GM23338 (cell line): ENCODE data around the gene TUFT1. TPM values are rescaled to one million over a fixed set of nuclear protein-coding genes. Genes with fewer than 3 reads are reported as not detected.

ENCODE experiments used
- ATAC-seq: fragments of 200-7000 bp; cut with Tn5 transposase; 3 replicates; pipeline ENCODE4 v1.9.1; 2020
- DNase-seq: peaks from one replicate; pipeline ENCODE4 v3.0.0-alpha.2; 2015; ENCODE audit warnings: low spot score
- H2AFZ ChIP-seq: fragments of 200-600 bp; sonication (generic); 2 replicates; pipeline ENCODE4 v1.8.0; 2016; ENCODE audit warnings: antibody characterized with exemption, mild to moderate bottlenecking, moderate library complexity
- H3F3A ChIP-seq: fragments of 200-600 bp; sonication (generic); replicated peaks from 2 replicates; pipeline ENCODE4 v1.8.0; 2017; ENCODE audit warnings: antibody characterized with exemption, mixed run types, low read depth
- H3K27ac ChIP-seq: fragments of 200-600 bp; sonication (generic); 2 replicates; pipeline ENCODE4 v1.6.1; 2016; ENCODE audit warnings: low read depth
- H3K27me3 ChIP-seq: fragments of 200-600 bp; sonication (generic); 2 replicates; pipeline ENCODE4 v1.8.0; 2016; ENCODE audit warnings: mild to moderate bottlenecking, mixed run types, moderate library complexity; ENCODE audit not compliant: insufficient read depth
- H3K36me3 ChIP-seq: fragments of 200-600 bp; sonication (generic); 2 replicates; pipeline ENCODE4 v1.8.0; 2016; ENCODE audit warnings: mild to moderate bottlenecking; ENCODE audit not compliant: insufficient read depth
- H3K4me1 ChIP-seq: fragments of 200-600 bp; sonication (generic); 2 replicates; pipeline ENCODE4 v1.8.0; 2016; ENCODE audit warnings: mild to moderate bottlenecking, moderate library complexity; ENCODE audit not compliant: insufficient read depth
- H3K4me2 ChIP-seq: fragments of 200-600 bp; sonication (generic); 2 replicates; pipeline ENCODE4 v1.7.1; 2017; ENCODE audit warnings: mixed run types
- H3K4me3 ChIP-seq: fragments of 200-600 bp; sonication (generic); 2 replicates; pipeline ENCODE4 v1.6.1; 2016; ENCODE audit warnings: mixed run types
- H3K79me2 ChIP-seq: fragments of 200-600 bp; sonication (generic); replicated peaks from 2 replicates; pipeline ENCODE4 v1.8.0; 2017; ENCODE audit warnings: mild to moderate bottlenecking; ENCODE audit not compliant: insufficient read depth
- H3K9me2 ChIP-seq: fragments of 200-600 bp; sonication (generic); 2 replicates; pipeline ENCODE4 v1.8.0; 2017; ENCODE audit not compliant: insufficient read depth
- H4K20me1 ChIP-seq: fragments of 200-600 bp; sonication (generic); replicated peaks from 2 replicates; pipeline ENCODE4 v1.8.0; 2017; ENCODE audit warnings: mild to moderate bottlenecking; ENCODE audit not compliant: insufficient read depth
- H3K27ac Mint-ChIP-seq: 2 replicates; pipeline ENCODE4 v1.8.0; 2020; ENCODE audit warnings: inconsistent platforms, mild to moderate bottlenecking, moderate library complexity, mixed read lengths
- H3K27me3 Mint-ChIP-seq: 3 replicates; pipeline ENCODE4 v1.8.0; 2022; ENCODE audit warnings: low read depth, mild to moderate bottlenecking, moderate library complexity, mixed read lengths, inconsistent platforms; ENCODE audit not compliant: insufficient read depth, poor library complexity
- H3K36me3 Mint-ChIP-seq: 3 replicates; pipeline ENCODE4 v1.8.0; 2021; ENCODE audit warnings: low read depth, mild to moderate bottlenecking, inconsistent platforms, moderate library complexity, mixed read lengths
- H3K4me1 Mint-ChIP-seq: 3 replicates; pipeline ENCODE4 v1.8.0; 2020; ENCODE audit warnings: mild to moderate bottlenecking, inconsistent platforms, mixed read lengths
- H3K4me3 Mint-ChIP-seq: 3 replicates; pipeline ENCODE4 v1.8.0; 2021; ENCODE audit warnings: moderate library complexity, mild to moderate bottlenecking, inconsistent platforms, mixed read lengths
- H3K9me3 Mint-ChIP-seq: 3 replicates; pipeline ENCODE4 v1.8.0; 2020; ENCODE audit warnings: moderate library complexity, mild to moderate bottlenecking, inconsistent platforms, mixed read lengths
- CTCF ChIP-seq, 2 experiments: fragments of 200-600 bp in 1 of 2; sonication (generic) in 1 of 2; conservative IDR thresholded peaks; 2 replicates each; pipeline versions ENCODE4 v1.5.1 to v1.6.1; 2016 to 2017; ENCODE audit warnings: antibody characterized with exemption in 2 of 2, low read depth in 2 of 2, mild to moderate bottlenecking in 2 of 2, moderate library complexity in 1 of 2
- ETS1 ChIP-seq: IDR thresholded peaks from 2 replicates; pipeline ENCODE4 v1.6.1; 2016; ENCODE audit warnings: antibody characterized with exemption
- EZH2phosphoT487 ChIP-seq: fragments of 200-600 bp; sonication (generic); IDR thresholded peaks from one replicate; pipeline ENCODE4 v1.8.1; 2018; ENCODE audit warnings: antibody characterized with exemption; ENCODE audit not compliant: unreplicated experiment
- JUNB ChIP-seq: IDR thresholded peaks from one replicate; pipeline ENCODE4 v1.6.1; 2016; ENCODE audit warnings: antibody characterized with exemption; ENCODE audit not compliant: unreplicated experiment
- NANOG ChIP-seq: IDR thresholded peaks from 2 replicates; pipeline ENCODE4 v1.6.1; 2016; ENCODE audit warnings: antibody characterized with exemption, borderline replicate concordance
- POLR2AphosphoS5 ChIP-seq: IDR thresholded peaks from 2 replicates; pipeline ENCODE4 v1.6.1; 2016; ENCODE audit warnings: antibody characterized with exemption, low read depth
- REST ChIP-seq: IDR thresholded peaks from one replicate; pipeline ENCODE4 v1.6.1; 2018; ENCODE audit warnings: antibody characterized with exemption; ENCODE audit not compliant: unreplicated experiment
- STAT1 ChIP-seq: IDR thresholded peaks from one replicate; pipeline ENCODE4 v1.6.1; 2016; ENCODE audit warnings: antibody characterized with exemption; ENCODE audit not compliant: unreplicated experiment
- ZNF114 ChIP-seq: fragments of 250-450 bp; sonication (Bioruptor Pico); IDR thresholded peaks from 2 replicates; pipeline ENCODE4 v1.5.0; 2020; ENCODE audit warnings: mild to moderate bottlenecking, moderate library complexity
- ZNF331 ChIP-seq: fragments of 250-450 bp; sonication (Bioruptor Pico); IDR thresholded peaks from 2 replicates; pipeline ENCODE4 v1.5.0; 2020; ENCODE audit warnings: low read depth, mild to moderate bottlenecking, moderate library complexity
- ZNF462 ChIP-seq: fragments of 250-450 bp; sonication (Bioruptor Pico); IDR thresholded peaks from 2 replicates; pipeline ENCODE4 v1.5.0; 2020; ENCODE audit warnings: mild to moderate bottlenecking, moderate library complexity
- polyA plus RNA-seq: library from polyadenylated mRNA; unstranded; fragments of >200 nt; fragmentation: Nextera tagmentation; extraction: Ambion mirVana; gene quantifications from 2 replicates; pipeline ENCODE4 v1.2.1, GENCODE V29; 2016
- total RNA-seq: library from RNA; depleted of rRNA; stranded (reverse); fragments of >200 nt; shearing (Covaris generic); gene quantifications from 2 replicates; pipeline ENCODE4 v1.2.3, GENCODE V29; 2014

TUFT1 gene
- total and polyA plus RNA-seq, 2 experiments from 2014 or later: 6.0 to 11.9 TPM

- H2AFZ ChIP-seq: no peak overlapping the region
- peaks cover 11% of the 10 kb centered on the region; the same call in 1 of the 2 replicates for H3K36me3 ChIP-seq
- TF ChIP-seq ETS1: no peak
- no peak for TF ChIP-seq CTCF (conservative IDR thresholded peaks at IDR 0.05; ENCODE audit: low read depth in 2 of 2)
- no peak for TF ChIP-seq REST
- no peak for TF ChIP-seq POLR2AphosphoS5
- no peak for TF ChIP-seq ZNF462
- TF ChIP-seq JUNB: no peak
- TF ChIP-seq STAT1: no peak
- no peak for TF ChIP-seq EZH2phosphoT487
- no peak for TF ChIP-seq ZNF331 (CRISPR knock-in tag)
- no peak for TF ChIP-seq NANOG
- TF ChIP-seq ZNF114: no peak
- Mint-ChIP-seq H3K27me3 (peaks cover 2% of the 10 kb centered on the region), H3K4me1 (peaks cover 10% of the 10 kb centered on the region; the same call in 2 of the 3 replicates), H3K4me3 (no peak overlapping the region), H3K36me3 (peaks cover 12% of the 10 kb centered on the region; the same call in 2 of the 3 replicates), H3K27ac (no peak overlapping the region), H3K9me3 (no peaks in the 10 kb centered on the region)
- H4K20me1 ChIP-seq: no peaks in the 10 kb centered on the region
- no peak overlapping the region for H3K27ac ChIP-seq
- H3F3A ChIP-seq: no peaks in the 10 kb centered on the region
- H3K79me2 ChIP-seq: no peaks in the 10 kb centered on the region
- ATAC-seq (no peak), DNase-seq (no peak)
- no peaks in the 10 kb centered on the region for H3K4me1 ChIP-seq
- no peak overlapping the region for H3K4me2 ChIP-seq
- H3K27me3 ChIP-seq: no peaks in the 10 kb centered on the region
- H3K9me2 ChIP-seq: no peaks in the 10 kb centered on the region
- no peak overlapping the region for H3K4me3 ChIP-seq
Observed at GRCh38 chr1:151579436-151580225, 39.5 kb downstream of the TUFT1 start.
